ENCODE data around the gene SLC2A4RG.

The SLC2A4RG gene

GRCh38 chr20:63696628-63697356 lies 42.8 kb upstream of the SLC2A4RG start, which contains the start of gene TNFRSF6B:
TNFRSF6B (plus strand) TSS chr20:63696652; CDS start chr20:63696768, 116 bp downstream.
- H3K4me3 Mint-ChIP-seq, result no peak within 1 kb of the TSS
- H3K36me3 Mint-ChIP-seq, result peaks cover 16% of the 10 kb centered on the region
- DNase-seq, result peak; percentile 31
- peaks cover 4% of the 10 kb centered on the region for H3K27me3 Mint-ChIP-seq
- H3K4me1 Mint-ChIP-seq, result peaks cover 11% of the 10 kb centered on the region
- no peaks in the 10 kb centered on the region for H3K9me3 Mint-ChIP-seq
- peak within 1 kb of the TSS; percentile 52 for H3K27ac Mint-ChIP-seq
- CTCF ChIA-PET, result no interaction called here

DNA sequence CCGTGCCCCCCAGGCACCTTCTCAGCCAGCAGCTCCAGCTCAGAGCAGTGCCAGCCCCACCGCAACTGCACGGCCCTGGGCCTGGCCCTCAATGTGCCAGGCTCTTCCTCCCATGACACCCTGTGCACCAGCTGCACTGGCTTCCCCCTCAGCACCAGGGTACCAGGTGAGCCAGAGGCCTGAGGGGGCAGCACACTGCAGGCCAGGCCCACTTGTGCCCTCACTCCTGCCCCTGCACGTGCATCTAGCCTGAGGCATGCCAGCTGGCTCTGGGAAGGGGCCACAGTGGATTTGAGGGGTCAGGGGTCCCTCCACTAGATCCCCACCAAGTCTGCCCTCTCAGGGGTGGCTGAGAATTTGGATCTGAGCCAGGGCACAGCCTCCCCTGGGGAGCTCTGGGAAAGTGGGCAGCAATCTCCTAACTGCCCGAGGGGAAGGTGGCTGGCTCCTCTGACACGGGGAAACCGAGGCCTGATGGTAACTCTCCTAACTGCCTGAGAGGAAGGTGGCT lies 42.2 kb upstream of the SLC2A4RG start:
- CTCF ChIA-PET, result no interaction called here
- Mint-ChIP-seq H3K27me3 (peaks cover 4% of the 10 kb centered on the region), H3K4me1 (peaks cover 16% of the 10 kb centered on the region), H3K27ac (peak overlapping the region; percentile 52), H3K4me3 (no peak overlapping the region), H3K36me3 (peaks cover 14% of the 10 kb centered on the region), H3K9me3 (no peaks in the 10 kb centered on the region)
- DNase-seq, result peak; percentile 19

GRCh38 chr20:63697868-63698545 lies 41.6 kb upstream of the SLC2A4RG start:
- Mint-ChIP-seq H3K4me1 (peaks cover 19% of the 10 kb centered on the region), H3K9me3 (no peaks in the 10 kb centered on the region), H3K4me3 (no peak overlapping the region), H3K27me3 (peaks cover 4% of the 10 kb centered on the region), H3K27ac (no peak overlapping the region), H3K36me3 (peaks cover 12% of the 10 kb centered on the region)
- peak; percentile 18 for DNase-seq
- CTCF ChIA-PET, result no interaction called here

- Mint-ChIP-seq H3K27me3 (peaks cover 4% of the 10 kb centered on the region), H3K4me3 (no peak overlapping the region), H3K4me1 (peaks cover 19% of the 10 kb centered on the region), H3K27ac (no peak overlapping the region), H3K9me3 (no peaks in the 10 kb centered on the region), H3K36me3 (peaks cover 8% of the 10 kb centered on the region)
- peak; percentile 21 for DNase-seq
- CTCF ChIA-PET, result no interaction called here
Measured at GRCh38 chr20:63698739-63699465, 40.7 kb upstream of the SLC2A4RG start.

GRCh38 chr20:63699466-63700198 lies 39.9 kb upstream of the SLC2A4RG start:
- DNase-seq, result peak; percentile 23
- Mint-ChIP-seq H3K9me3 (no peaks in the 10 kb centered on the region), H3K27me3 (peaks cover 4% of the 10 kb centered on the region), H3K36me3 (peaks cover 9% of the 10 kb centered on the region), H3K4me3 (no peak overlapping the region), H3K27ac (peak overlapping the region; percentile 58), H3K4me1 (peaks cover 19% of the 10 kb centered on the region)
- CTCF ChIA-PET, result no interaction called here

DNA sequence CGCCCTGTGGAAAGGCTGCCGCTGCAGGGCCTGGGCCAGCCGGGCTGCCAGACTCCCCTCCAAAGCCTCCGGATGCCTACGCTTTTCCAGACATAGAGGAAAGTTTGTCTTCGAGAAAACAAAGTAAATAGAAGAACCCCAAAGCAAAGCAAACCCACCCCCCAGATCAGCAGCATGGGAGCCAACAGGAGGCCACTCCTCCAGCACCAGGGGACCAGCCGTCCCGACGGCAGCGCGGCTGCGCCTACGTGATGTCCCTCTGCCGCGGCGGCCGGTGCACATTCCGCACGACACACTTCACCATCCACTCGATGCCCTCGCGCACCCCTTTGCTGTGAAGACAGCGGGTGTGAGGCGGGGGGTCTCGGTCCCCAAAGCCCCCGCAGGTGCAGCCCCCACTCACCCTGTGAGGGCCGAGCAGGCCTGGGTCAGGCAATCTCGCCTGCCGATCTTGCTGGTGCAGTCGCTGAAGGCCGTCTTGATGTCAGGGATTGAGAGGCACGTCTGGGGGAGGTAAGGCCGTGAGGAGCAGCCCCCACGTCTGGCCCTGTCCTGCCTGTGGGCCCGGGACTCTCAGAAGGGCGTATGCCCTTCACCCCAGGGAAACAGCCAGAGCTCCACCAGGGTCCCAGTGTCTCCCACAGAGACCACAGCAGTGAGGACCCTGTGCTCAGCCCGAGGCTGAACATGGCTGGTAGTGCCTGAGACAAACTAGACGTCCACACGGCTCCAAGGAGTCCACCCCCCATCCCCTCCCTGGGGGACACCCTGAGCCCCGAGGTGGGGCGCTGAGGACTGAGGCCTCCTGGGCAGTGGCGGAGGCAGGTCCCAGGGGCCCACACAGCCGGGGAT lies 39.2 kb upstream of the SLC2A4RG start:
- CTCF ChIA-PET, result no interaction called here
- Mint-ChIP-seq H3K27ac (peak overlapping the region; percentile 60), H3K4me1 (peaks cover 19% of the 10 kb centered on the region), H3K9me3 (no peaks in the 10 kb centered on the region), H3K27me3 (peaks cover 4% of the 10 kb centered on the region), H3K4me3 (no peak overlapping the region), H3K36me3 (peaks cover 14% of the 10 kb centered on the region)
- peak; percentile 19 for DNase-seq

- peak; percentile 18 for DNase-seq
- peaks cover 18% of the 10 kb centered on the region for H3K36me3 Mint-ChIP-seq
- H3K9me3 Mint-ChIP-seq, result no peaks in the 10 kb centered on the region
- peak overlapping the region; percentile 19 for H3K27ac Mint-ChIP-seq
- H3K4me3 Mint-ChIP-seq, result no peak overlapping the region
- peaks cover 20% of the 10 kb centered on the region for H3K4me1 Mint-ChIP-seq
- CTCF ChIA-PET, result no interaction called here
- H3K27me3 Mint-ChIP-seq, result peaks cover 4% of the 10 kb centered on the region
Measured at GRCh38 chr20:63701051-63701328, 38.6 kb upstream of the SLC2A4RG start.

GRCh38 chr20:63701329-63702035 lies 38.1 kb upstream of the SLC2A4RG start:
- Mint-ChIP-seq H3K36me3 (peaks cover 17% of the 10 kb centered on the region), H3K9me3 (no peaks in the 10 kb centered on the region), H3K27me3 (peaks cover 4% of the 10 kb centered on the region), H3K4me3 (no peak overlapping the region), H3K4me1 (peaks cover 20% of the 10 kb centered on the region), H3K27ac (peak overlapping the region; percentile 19)
- CTCF ChIA-PET, result no interaction called here
- peak; percentile 28 for DNase-seq

DNA sequence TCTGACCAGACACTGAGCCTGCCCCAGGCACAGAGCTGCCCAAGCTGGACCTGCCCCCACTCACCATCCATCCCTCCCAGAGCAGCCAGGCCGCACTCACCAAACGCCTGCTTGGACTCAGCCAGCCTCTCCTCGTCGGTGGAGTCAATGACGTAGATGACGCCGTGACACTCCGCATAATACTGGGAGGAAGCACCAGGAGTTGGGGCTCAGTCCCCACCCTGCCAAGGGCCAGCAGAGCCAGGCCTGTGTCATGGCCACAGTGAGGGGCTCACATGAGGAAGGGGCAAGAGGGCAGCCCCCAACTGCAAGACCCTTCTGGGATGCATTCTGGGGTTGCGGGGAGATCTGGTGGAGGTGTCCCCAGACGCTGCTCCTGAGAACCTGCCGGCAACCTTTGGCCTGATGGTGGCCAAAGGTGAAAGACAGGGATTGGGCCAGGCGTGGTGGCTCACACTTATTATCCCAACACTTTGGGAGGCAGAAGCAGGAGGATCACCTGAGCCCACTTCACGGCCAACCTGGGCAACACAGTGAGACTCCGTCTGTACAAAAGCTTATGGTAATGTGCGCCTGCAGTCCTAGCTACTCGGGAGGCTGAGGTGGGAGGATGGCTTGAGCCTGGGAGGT lies 37.4 kb upstream of the SLC2A4RG start:
- H3K27me3 Mint-ChIP-seq, result peaks cover 3% of the 10 kb centered on the region
- DNase-seq, result no peak
- H3K4me1 Mint-ChIP-seq, result peaks cover 25% of the 10 kb centered on the region
- no peak overlapping the region for H3K4me3 Mint-ChIP-seq
- CTCF ChIA-PET, result no interaction called here
- H3K36me3 Mint-ChIP-seq, result peaks cover 23% of the 10 kb centered on the region
- no peaks in the 10 kb centered on the region for H3K9me3 Mint-ChIP-seq
- no peak overlapping the region for H3K27ac Mint-ChIP-seq

DNA sequence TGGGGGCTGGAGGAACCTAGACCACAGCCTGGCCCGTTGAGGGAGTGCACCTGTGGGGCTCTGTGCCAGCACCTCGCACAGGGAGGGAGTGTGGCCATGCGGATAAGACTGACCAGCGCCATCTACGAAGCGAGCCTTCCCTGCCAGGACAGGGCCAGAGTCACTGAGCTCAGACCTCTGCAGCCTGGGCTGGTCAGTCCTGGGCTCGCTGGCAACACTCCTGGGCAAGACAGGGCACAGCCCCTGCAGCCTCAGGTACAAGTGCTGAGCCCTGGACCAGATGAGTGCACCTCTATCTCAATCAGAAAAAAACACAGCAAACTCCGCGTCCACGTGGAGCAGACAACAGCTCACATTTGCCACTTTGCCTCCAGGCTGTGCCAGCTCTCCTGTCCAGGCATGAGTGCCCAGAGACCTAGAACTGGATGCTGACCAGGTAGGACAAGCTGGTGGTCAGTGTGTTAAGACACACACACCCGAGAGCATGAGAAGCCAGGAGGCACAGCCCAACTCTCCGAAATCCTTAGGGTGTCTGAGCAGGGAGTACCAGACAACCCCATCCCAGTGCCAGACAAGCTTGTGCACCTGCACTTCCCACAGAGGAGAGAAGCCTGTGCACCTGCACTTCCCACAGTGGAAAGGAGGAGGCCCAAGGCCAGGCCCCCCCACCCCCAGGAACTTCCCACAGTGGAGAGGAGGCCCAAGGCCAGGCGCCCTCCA lies 36.7 kb upstream of the SLC2A4RG start:
- peak; percentile 12 for DNase-seq
- Mint-ChIP-seq H3K27me3 (no peaks in the 10 kb centered on the region), H3K27ac (no peak overlapping the region), H3K36me3 (peaks cover 23% of the 10 kb centered on the region), H3K4me3 (no peak overlapping the region), H3K9me3 (no peaks in the 10 kb centered on the region), H3K4me1 (peaks cover 21% of the 10 kb centered on the region)
- CTCF ChIA-PET, result no interaction called here

DNA sequence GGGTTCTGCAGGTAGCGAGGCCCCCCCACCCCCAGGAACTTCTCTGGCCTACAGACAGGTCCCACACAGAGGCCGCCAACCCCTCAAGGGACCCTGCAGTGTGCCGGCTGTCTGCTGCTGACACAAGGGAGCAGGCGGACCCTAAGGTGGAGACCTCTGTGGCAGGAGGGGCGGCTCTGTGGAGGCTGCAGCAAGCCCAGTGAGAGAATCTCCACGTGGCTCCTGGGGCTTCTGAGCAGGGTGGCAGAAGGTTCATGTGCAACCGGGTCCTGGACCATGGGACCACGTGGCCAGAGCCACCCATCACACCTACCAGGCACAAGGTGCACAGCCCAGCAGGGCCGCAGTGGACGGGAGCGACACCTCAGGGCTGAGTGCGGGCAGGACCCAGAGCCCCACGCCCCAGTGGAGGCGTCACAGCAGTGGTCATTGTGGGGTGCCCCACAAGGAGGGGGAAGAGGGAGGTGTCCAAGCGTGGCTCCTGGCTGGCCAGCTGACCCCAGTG lies 36.1 kb upstream of the SLC2A4RG start:
- H3K4me1 Mint-ChIP-seq, result peaks cover 23% of the 10 kb centered on the region
- H3K27ac Mint-ChIP-seq, result no peak overlapping the region
- H3K9me3 Mint-ChIP-seq, result no peaks in the 10 kb centered on the region
- no peak overlapping the region for H3K4me3 Mint-ChIP-seq
- DNase-seq, result peak; percentile 19
- CTCF ChIA-PET, result no interaction called here
- H3K27me3 Mint-ChIP-seq, result no peaks in the 10 kb centered on the region
- H3K36me3 Mint-ChIP-seq, result peaks cover 25% of the 10 kb centered on the region

Measured in activated naive CD4-positive, alpha-beta T cell treated with anti-CD3 and anti-CD28 coated beads, Interleukin-2, amount 10 ng/mL, durations not matched to agents 7 days and 5 days (primary cell).